ENCODE results near the gene KRT86. TPM values are rescaled to one million over a fixed set of nuclear protein-coding genes. Genes with fewer than 3 reads are reported as not detected.

Gene KRT86
- total and polyA plus RNA-seq, 2 of the 13 experiments (the other 11 are each of a cell fraction or from before 2014, with no cell fraction given): not detected

DNA sequence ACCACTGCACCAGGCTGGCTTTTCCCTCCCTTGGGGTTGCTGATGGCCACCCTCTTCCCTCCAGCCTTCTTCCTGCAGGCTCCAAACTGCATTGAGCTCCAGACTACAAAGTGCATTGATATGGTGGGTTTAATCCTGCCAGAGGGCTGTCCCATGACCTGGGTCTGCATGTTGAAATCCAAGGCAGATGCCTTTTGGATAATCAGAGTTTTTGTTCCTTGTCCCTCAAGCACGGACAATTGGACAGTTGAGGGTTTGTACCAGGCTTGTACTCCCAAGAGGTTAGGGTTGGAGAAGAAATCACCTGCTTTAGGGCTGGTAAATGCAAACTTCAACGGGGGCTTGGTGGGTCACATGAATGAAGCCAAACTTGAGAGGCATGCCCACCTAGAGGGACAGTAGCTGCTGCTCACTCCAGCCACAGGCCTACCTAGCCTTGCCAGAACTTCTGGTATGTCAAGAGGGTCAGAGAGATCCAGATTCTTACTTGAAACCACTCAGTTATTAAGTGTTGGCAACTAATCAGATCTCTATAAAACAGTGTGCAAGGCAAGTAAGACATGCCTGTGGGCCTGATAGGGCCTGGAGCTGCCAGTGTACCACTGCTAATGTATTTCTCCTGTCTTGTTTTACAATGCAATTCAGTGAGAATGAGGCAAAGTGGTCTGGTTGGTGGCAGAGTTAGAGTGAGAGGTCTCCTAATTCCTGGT is 68.5 kb downstream of the KRT86 start:
- no peak for FAIRE-seq
- no peak overlapping the region for H3K4me3 ChIP-seq (replicated peaks in 1 of 3; ENCODE audit: insufficient read depth in 1 of 3, low read depth in 2 of 3, low read length in 3 of 3)
- in situ Hi-C loops (cut with HindIII; ENCODE audit: extremely low pct_ligation_motif_present, low pct_unique_long_range_greater_than_20kb) (no loop called here), intact Hi-C loops (cut with micrococcal nuclease; ENCODE audit: unreplicated experiment) (no loop called here)
- no peak overlapping the region for H3K9ac ChIP-seq (ENCODE audit: insufficient read depth, low read depth, low read length)
- no TSS peak for BruUV-seq (replicated peaks)
- H3K4me2 ChIP-seq (ENCODE audit: low read depth, low read length): no peak overlapping the region
- no peaks in the 10 kb centered on the region for H4K20me1 ChIP-seq (ENCODE audit: insufficient read depth, low read length)
- H3K9me3 ChIP-seq (ENCODE audit: low read length): no peaks in the 10 kb centered on the region
- H3K36me3 ChIP-seq (replicated peaks in 1 of 2; ENCODE audit: control insufficient read depth in 1 of 2, insufficient read depth in 2 of 2, low read length in 2 of 2): no peaks in the 10 kb centered on the region
- peaks cover 3 to 34% of the 10 kb centered on the region in 2 experiments; a peak in 3 of 5 replicates for H3K27me3 ChIP-seq (ENCODE audit: control insufficient read depth in 1 of 2, insufficient read depth in 2 of 2, low read length in 2 of 2)
- H2AFZ ChIP-seq (ENCODE audit: low read length): no peak overlapping the region
- CTCF ChIA-PET (ENCODE audit: low intra/inter-chr PET ratio, low total read pairs): no interaction called here
- WGBS (ENCODE audit: low lambda C conversion rate): 0% methylated on average over 2 of the region's 2 CpGs
- no peak overlapping the region for H3K27ac ChIP-seq (ENCODE audit: extremely low read length, insufficient read depth, low read length)
- no peak for ATAC-seq
- no peak for DNase-seq (ENCODE audit: low spot score)
- POLR2A ChIA-PET: no interaction called here
- H3K4me1 ChIP-seq (ENCODE audit: insufficient read depth, low read length): peaks cover 10% of the 10 kb centered on the region
- H3K79me2 ChIP-seq (ENCODE audit: insufficient read depth, low read length): no peaks in the 10 kb centered on the region
- TF ChIP-seq, protein P1, sequence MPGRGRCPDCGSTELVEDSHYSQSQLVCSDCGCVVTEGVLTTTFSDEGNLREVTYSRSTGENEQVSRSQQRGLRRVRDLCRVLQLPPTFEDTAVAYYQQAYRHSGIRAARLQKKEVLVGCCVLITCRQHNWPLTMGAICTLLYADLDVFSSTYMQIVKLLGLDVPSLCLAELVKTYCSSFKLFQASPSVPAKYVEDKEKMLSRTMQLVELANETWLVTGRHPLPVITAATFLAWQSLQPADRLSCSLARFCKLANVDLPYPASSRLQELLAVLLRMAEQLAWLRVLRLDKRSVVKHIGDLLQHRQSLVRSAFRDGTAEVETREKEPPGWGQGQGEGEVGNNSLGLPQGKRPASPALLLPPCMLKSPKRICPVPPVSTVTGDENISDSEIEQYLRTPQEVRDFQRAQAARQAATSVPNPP (CRISPR knock-in tag; IDR thresholded peaks at IDR 0.05): no peak
- TF ChIP-seq ZNF780A (CRISPR knock-in tag; IDR thresholded peaks at IDR 0.05) (no peak), ZNF263 (CRISPR knock-in tag; IDR thresholded peaks at IDR 0.05) (no peak), TARDBP (CRISPR knock-in tag; IDR thresholded peaks at IDR 0.05) (no peak), CREB1 (IDR thresholded peaks at IDR 0.05) (no peak), CREB1 (CRISPR knock-in tag; IDR thresholded peaks at IDR 0.05) (no peak), ZSCAN5A (CRISPR knock-in tag; IDR thresholded peaks at IDR 0.05; ENCODE audit: borderline replicate concordance) (no peak), SNAPC2 (CRISPR knock-in tag; IDR thresholded peaks at IDR 0.05) (no peak), ZKSCAN5 (CRISPR knock-in tag; IDR thresholded peaks at IDR 0.05) (no peak), MIER2 (CRISPR knock-in tag; IDR thresholded peaks at IDR 0.05) (no peak), KAT2B (IDR thresholded peaks at IDR 0.05; ENCODE audit: borderline replicate concordance, low read depth, low read length) (no peak), NR2C2 (CRISPR knock-in tag; IDR thresholded peaks at IDR 0.05; ENCODE audit: borderline replicate concordance) (no peak), ZNF747 (CRISPR knock-in tag; IDR thresholded peaks at IDR 0.05; ENCODE audit: borderline replicate concordance) (no peak), ZFP41 (CRISPR knock-in tag; IDR thresholded peaks at IDR 0.05; ENCODE audit: borderline replicate concordance) (no peak), PHF8 (CRISPR knock-in tag; IDR thresholded peaks at IDR 0.05) (no peak), ISL2 (CRISPR knock-in tag; IDR thresholded peaks at IDR 0.05) (no peak)
- TF ChIP-seq, protein P2, sequence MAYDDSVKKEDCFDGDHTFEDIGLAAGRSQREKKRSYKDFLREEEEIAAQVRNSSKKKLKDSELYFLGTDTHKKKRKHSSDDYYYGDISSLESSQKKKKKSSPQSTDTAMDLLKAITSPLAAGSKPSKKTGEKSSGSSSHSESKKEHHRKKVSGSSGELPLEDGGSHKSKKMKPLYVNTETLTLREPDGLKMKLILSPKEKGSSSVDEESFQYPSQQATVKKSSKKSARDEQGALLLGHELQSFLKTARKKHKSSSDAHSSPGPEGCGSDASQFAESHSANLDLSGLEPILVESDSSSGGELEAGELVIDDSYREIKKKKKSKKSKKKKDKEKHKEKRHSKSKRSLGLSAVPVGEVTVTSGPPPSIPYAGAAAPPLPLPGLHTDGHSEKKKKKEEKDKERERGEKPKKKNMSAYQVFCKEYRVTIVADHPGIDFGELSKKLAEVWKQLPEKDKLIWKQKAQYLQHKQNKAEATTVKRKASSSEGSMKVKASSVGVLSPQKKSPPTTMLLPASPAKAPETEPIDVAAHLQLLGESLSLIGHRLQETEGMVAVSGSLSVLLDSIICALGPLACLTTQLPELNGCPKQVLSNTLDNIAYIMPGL (CRISPR knock-in tag; IDR thresholded peaks at IDR 0.05; ENCODE audit: borderline replicate concordance in 1 of 2, low read depth in 1 of 2): no peak
- TF ChIP-seq, protein P3, sequence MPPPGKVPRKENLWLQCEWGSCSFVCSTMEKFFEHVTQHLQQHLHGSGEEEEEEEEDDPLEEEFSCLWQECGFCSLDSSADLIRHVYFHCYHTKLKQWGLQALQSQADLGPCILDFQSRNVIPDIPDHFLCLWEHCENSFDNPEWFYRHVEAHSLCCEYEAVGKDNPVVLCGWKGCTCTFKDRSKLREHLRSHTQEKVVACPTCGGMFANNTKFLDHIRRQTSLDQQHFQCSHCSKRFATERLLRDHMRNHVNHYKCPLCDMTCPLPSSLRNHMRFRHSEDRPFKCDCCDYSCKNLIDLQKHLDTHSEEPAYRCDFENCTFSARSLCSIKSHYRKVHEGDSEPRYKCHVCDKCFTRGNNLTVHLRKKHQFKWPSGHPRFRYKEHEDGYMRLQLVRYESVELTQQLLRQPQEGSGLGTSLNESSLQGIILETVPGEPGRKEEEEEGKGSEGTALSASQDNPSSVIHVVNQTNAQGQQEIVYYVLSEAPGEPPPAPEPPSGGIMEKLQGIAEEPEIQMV (CRISPR knock-in tag; IDR thresholded peaks at IDR 0.05; ENCODE audit: low read depth): no peak

All from HepG2 (cell line).